D721Med (cell line): ENCODE data around the gene MDGA2.
A peak's percentile ranks its signal among the peaks of the same experiment; 100 is the strongest.

ENCODE experiments used
- DNase-seq: peaks from one replicate; pipeline ENCODE4 v3.0.0; 2011; ENCODE audit warnings: low spot score; ENCODE audit not compliant: insufficient read length
- FAIRE-seq: peaks from 2 replicates; lab custom pipeline; 2011; peaks lifted over from hg19 to GRCh38; lab: Jason Lieb, UNC
- CTCF ChIP-seq: IDR thresholded peaks from 2 replicates; pipeline ENCODE4 v1.5.1; 2012; ENCODE audit warnings: mild to moderate bottlenecking, control low read depth; ENCODE audit not compliant: insufficient read depth; ENCODE audit errors: missing control alignments

Gene MDGA2

GRCh38 chr14:47541662-47542061 is 133.7 kb downstream of the MDGA2 start:
- no peak for TF ChIP-seq CTCF
- no peak for FAIRE-seq
- DNase-seq = no peak

GRCh38 chr14:47539031-47539461 is 136.4 kb downstream of the MDGA2 start:
- peak; percentile 70 for FAIRE-seq
- peak; percentile 66 for TF ChIP-seq CTCF
- no peak for DNase-seq

GRCh38 chr14:47536341-47536740 is 139.1 kb downstream of the MDGA2 start:
- no peak for FAIRE-seq
- DNase-seq = no peak
- TF ChIP-seq CTCF = no peak

- DNase-seq (no peak), FAIRE-seq (peak; percentile 21)
- no peak for TF ChIP-seq CTCF
Observed at GRCh38 chr14:47526591-47527244, 148.7 kb downstream of the MDGA2 start.

- DNase-seq (no peak), FAIRE-seq (no peak)
Observed at GRCh38 chr14:47524524-47524923, 150.9 kb downstream of the MDGA2 start.

GRCh38 chr14:47520382-47520781 is 155.0 kb downstream of the MDGA2 start:
- FAIRE-seq (no peak), DNase-seq (no peak)
- TF ChIP-seq CTCF = no peak

More at GRCh38 chr14:47524524-47524923, 150.9 kb downstream of the MDGA2 start:
- TF ChIP-seq CTCF = no peak

GRCh38 chr14:47511829-47512228 is 163.6 kb downstream of the MDGA2 start:
- TF ChIP-seq CTCF = no peak
- no peak for DNase-seq
- peak; percentile 11 for FAIRE-seq
